Caco-2 (cell line): Measurements from ENCODE around the gene CERK. TPM values are rescaled to one million over a fixed set of nuclear protein-coding genes. Genes with fewer than 3 reads are reported as not detected.

Experiments
- BruUV-seq: library from RNA; stranded (reverse); fragments of 400-500 nt; replicated peaks from 2 replicates; lab custom pipeline; 2021; lab: Mats Ljungman, UMichigan
- CTCF ChIA-PET: fragments of 300-600 bp; sonication (Branson Sonifier 250); formaldehyde crosslinking; loops from one replicate; lab custom pipeline; 2022; ENCODE audit warnings: antibody characterized with exemption; lab: Charles Lee
- POLR2A ChIA-PET: fragments of 300-600 bp; sonication (Branson Sonifier 250); formaldehyde crosslinking; loops from one replicate; lab custom pipeline; 2022; ENCODE audit warnings: antibody characterized with exemption; lab: Charles Lee
- DNase-seq, 2 experiments: peaks; one replicate each; pipeline versions ENCODE4 v3.0.0 to v3.0.0-alpha.2; 2020 to 2022
- H3K27me3 ChIP-seq: replicated peaks from 2 replicates; pipeline ENCODE4 v1.6.0; 2011; ENCODE audit warnings: low read length; ENCODE audit not compliant: control insufficient read depth, insufficient read depth
- H3K36me3 ChIP-seq: 2 replicates; pipeline ENCODE4 v1.5.1; 2011; ENCODE audit warnings: low read length; ENCODE audit not compliant: control insufficient read depth, insufficient read depth
- H3K4me1 ChIP-seq: fragments of 250-450 bp; sonication (Bioruptor Pico); 2 replicates; pipeline ENCODE4 v1.5.1; 2020; ENCODE audit warnings: mild to moderate bottlenecking
- H3K4me3 ChIP-seq: 2 replicates; pipeline ENCODE4 v1.5.1; 2011; ENCODE audit warnings: low read depth, mild to moderate bottlenecking, control low read depth, low read length
- H3K9me3 ChIP-seq: fragments of 250-450 bp; sonication (Bioruptor Pico); 2 replicates; pipeline ENCODE4 v1.5.1; 2020; ENCODE audit warnings: mild to moderate bottlenecking, moderate library complexity
- H3K27ac Mint-ChIP-seq: one replicate; pipeline ENCODE4 v1.8.0; 2022; ENCODE audit warnings: mixed read lengths; ENCODE audit not compliant: unreplicated experiment
- H3K27me3 Mint-ChIP-seq: one replicate; pipeline ENCODE4 v1.8.0; 2022; ENCODE audit warnings: mixed read lengths; ENCODE audit not compliant: insufficient read depth, unreplicated experiment
- H3K36me3 Mint-ChIP-seq: one replicate; pipeline ENCODE4 v1.8.0; 2022; ENCODE audit warnings: mild to moderate bottlenecking, mixed read lengths; ENCODE audit not compliant: insufficient read depth, unreplicated experiment
- H3K4me1 Mint-ChIP-seq: one replicate; pipeline ENCODE4 v1.8.0; 2022; ENCODE audit warnings: low read depth, mixed read lengths; ENCODE audit not compliant: unreplicated experiment
- H3K4me3 Mint-ChIP-seq: one replicate; pipeline ENCODE4 v1.8.0; 2022; ENCODE audit warnings: mild to moderate bottlenecking, moderate library complexity, mixed read lengths; ENCODE audit not compliant: unreplicated experiment
- H3K9me3 Mint-ChIP-seq: one replicate; pipeline ENCODE4 v1.8.0; 2022; ENCODE audit warnings: mixed read lengths; ENCODE audit not compliant: unreplicated experiment
- intact Hi-C: fragments of 100-400 bp; cut with micrococcal nuclease; formaldehyde crosslinking; loops from one replicate; pipeline ENCODE4 v1.10.0; 2022; ENCODE audit not compliant: unreplicated experiment
- total RNA-seq: library from RNA; stranded (reverse); gene quantifications from 2 replicates; pipeline ENCODE4 v1.2.3, GENCODE V29; 2022
- TF ChIP-seq, protein P1 (sequence below), 2 experiments: fragments of 200-600 bp in 1 of 2; IDR thresholded peaks; 1 replicate in 1 of 2; 2 replicates in 1 of 2; pipeline versions ENCODE4 v1.5.1 to v1.8.0; 2011 to 2022; ENCODE audit warnings: antibody characterized with exemption in 1 of 2, control low read depth in 1 of 2, inconsistent platforms in 1 of 2, low read depth in 1 of 2, low read length in 1 of 2, mild to moderate bottlenecking in 1 of 2, moderate library complexity in 1 of 2; ENCODE audit not compliant: insufficient read depth in 1 of 2, severe bottlenecking in 1 of 2, unreplicated experiment in 1 of 2

The CERK gene
- total RNA-seq, 1 experiment from 2014 or later: 35.0 TPM

DNA sequence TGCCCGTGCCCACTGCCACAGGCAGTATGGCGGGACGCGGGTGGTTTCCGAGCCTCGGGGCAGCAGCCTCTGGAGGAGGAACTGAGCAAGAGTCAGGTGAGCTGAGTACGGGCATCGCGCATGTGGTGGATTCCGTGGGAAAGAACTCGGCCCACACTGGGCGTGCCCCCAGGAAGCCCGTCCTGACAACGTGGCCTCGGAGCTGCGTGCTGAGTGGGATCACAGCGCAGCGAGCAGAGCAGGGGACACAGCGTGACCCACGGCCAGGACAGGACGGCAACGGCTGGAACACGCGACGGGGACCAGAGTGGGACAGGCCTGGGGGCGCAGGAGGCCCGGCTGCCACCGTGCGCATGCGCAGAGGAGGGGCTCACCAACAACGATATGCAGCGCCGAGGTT is 36.8 kb downstream of the CERK start:
- no peak overlapping the region for H3K27ac Mint-ChIP-seq
- H3K4me1 Mint-ChIP-seq: peaks cover 9% of the 10 kb centered on the region
- DNase-seq: no peak
- H3K4me3 Mint-ChIP-seq: no peak overlapping the region
- H3K36me3 Mint-ChIP-seq: peaks cover 61% of the 10 kb centered on the region
- H3K27me3 Mint-ChIP-seq: no peaks in the 10 kb centered on the region
- no peaks in the 10 kb centered on the region for H3K27me3 ChIP-seq
- POLR2A ChIA-PET: no interaction called here
- BruUV-seq: no TSS peak
- H3K36me3 ChIP-seq: no peaks in the 10 kb centered on the region; the same call in 1 of the 2 replicates
- CTCF ChIA-PET: no interaction called here
- TF ChIP-seq, protein P1, sequence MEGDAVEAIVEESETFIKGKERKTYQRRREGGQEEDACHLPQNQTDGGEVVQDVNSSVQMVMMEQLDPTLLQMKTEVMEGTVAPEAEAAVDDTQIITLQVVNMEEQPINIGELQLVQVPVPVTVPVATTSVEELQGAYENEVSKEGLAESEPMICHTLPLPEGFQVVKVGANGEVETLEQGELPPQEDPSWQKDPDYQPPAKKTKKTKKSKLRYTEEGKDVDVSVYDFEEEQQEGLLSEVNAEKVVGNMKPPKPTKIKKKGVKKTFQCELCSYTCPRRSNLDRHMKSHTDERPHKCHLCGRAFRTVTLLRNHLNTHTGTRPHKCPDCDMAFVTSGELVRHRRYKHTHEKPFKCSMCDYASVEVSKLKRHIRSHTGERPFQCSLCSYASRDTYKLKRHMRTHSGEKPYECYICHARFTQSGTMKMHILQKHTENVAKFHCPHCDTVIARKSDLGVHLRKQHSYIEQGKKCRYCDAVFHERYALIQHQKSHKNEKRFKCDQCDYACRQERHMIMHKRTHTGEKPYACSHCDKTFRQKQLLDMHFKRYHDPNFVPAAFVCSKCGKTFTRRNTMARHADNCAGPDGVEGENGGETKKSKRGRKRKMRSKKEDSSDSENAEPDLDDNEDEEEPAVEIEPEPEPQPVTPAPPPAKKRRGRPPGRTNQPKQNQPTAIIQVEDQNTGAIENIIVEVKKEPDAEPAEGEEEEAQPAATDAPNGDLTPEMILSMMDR (IDR thresholded peaks at IDR 0.05; ENCODE audit: insufficient read depth in 1 of 2, low read depth in 1 of 2, low read length in 1 of 2, severe bottlenecking in 1 of 2, unreplicated experiment in 1 of 2): no peak
- H3K4me1 ChIP-seq: no peaks in the 10 kb centered on the region
- intact Hi-C loops: no loop called here
- H3K9me3 Mint-ChIP-seq: no peaks in the 10 kb centered on the region
- no peaks in the 10 kb centered on the region for H3K9me3 ChIP-seq
- no peak overlapping the region for H3K4me3 ChIP-seq

DNA sequence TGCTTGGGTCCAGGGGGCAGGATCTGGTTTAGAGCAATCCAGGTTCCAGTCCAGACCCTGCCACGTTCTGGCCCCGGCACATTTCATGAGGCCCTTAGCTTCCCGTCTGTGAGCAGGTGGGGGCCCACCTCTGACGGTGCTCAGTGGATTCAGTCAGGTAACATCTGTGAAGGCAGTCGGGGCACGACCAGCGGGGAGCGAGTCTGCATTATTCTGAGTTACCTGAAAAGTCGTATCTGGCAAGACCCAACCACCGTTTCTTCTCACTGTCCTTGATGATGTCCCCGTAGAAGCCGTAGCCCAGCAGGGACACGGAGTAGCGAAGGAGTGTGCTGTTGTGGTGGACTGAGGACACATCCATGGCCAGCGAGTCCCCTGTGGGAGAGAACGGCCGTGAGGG is 39.0 kb downstream of the CERK start:
- Mint-ChIP-seq H3K27me3 (no peaks in the 10 kb centered on the region), H3K27ac (no peak overlapping the region), H3K9me3 (no peaks in the 10 kb centered on the region), H3K4me1 (no peaks in the 10 kb centered on the region), H3K4me3 (no peak overlapping the region), H3K36me3 (peaks cover 56% of the 10 kb centered on the region)
- CTCF ChIA-PET: no interaction called here
- Histone ChIP-seq H3K36me3 (peaks cover 2% of the 10 kb centered on the region), H3K4me1 (no peaks in the 10 kb centered on the region), H3K9me3 (no peaks in the 10 kb centered on the region), H3K27me3 (no peaks in the 10 kb centered on the region), H3K4me3 (no peak overlapping the region)
- BruUV-seq: no TSS peak
- TF ChIP-seq, protein P1 (IDR thresholded peaks at IDR 0.05; ENCODE audit: insufficient read depth in 1 of 2, low read depth in 1 of 2, low read length in 1 of 2, severe bottlenecking in 1 of 2, unreplicated experiment in 1 of 2): no peak
- POLR2A ChIA-PET: no interaction called here
- intact Hi-C loops: no loop called here
- no peak for DNase-seq

DNA sequence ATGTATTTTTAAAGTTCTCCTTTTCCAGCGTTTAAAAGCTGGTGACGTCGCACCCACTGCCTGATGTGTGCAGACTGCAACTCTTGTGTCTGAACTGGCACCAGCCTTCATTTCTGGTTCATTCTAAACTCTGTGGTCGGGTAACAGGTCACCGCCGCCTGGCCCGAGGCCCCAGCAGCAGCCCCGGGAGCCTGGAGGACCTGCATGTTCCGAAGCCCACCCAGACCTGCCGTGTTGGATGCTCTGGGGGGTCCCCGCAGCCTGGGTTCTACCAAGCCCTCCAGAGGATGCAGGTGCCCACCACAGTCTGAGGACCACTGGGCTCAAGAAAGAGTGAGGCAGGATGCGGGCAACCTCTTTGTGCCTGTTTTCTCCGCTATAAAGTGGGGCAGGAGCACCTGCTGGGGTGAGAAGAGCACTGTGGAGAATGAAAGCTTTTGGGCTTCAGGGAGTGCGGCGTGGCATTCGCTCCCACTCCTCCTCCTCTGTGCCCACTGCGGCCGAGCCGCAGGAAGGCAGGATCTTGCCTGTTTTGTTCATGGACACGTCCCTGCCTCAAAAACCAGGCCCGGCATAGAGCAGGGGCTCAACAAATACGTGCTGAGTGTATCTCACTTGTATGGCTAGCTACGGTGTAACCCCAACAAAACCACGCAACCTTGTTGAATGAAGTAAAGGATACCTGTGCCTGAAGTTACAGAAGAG is 40.1 kb downstream of the CERK start:
- BruUV-seq: no TSS peak
- ChIA-PET POLR2A (no interaction called here), CTCF (no interaction called here)

More for the DNA sequence above, 40.1 kb downstream of the CERK start:
- TF ChIP-seq, protein P1 (IDR thresholded peaks at IDR 0.05; ENCODE audit: insufficient read depth in 1 of 2, low read depth in 1 of 2, low read length in 1 of 2, severe bottlenecking in 1 of 2, unreplicated experiment in 1 of 2): no peak
- Mint-ChIP-seq H3K36me3 (peaks cover 46% of the 10 kb centered on the region), H3K9me3 (no peaks in the 10 kb centered on the region), H3K4me1 (no peaks in the 10 kb centered on the region), H3K4me3 (no peak overlapping the region), H3K27ac (no peak overlapping the region), H3K27me3 (no peaks in the 10 kb centered on the region)
- Histone ChIP-seq H3K36me3 (peaks cover 2% of the 10 kb centered on the region), H3K9me3 (no peaks in the 10 kb centered on the region), H3K27me3 (no peaks in the 10 kb centered on the region), H3K4me1 (no peaks in the 10 kb centered on the region), H3K4me3 (no peak overlapping the region)
- no peak for DNase-seq
- intact Hi-C loops: no loop called here
